Measurements from ENCODE around the gene NCOA4.
"Not testable (repeated sequence)": the region's sequence is repeated elsewhere in the genome, so short reads cannot be mapped to it uniquely, and the experiment has no call there.

NCOA4 gene

GRCh38 chr10:46030091-46030937 lies at the start of gene NCOA4:
TSS of gene NCOA4 (minus strand) at chr10:46030623. CDS start at chr10:46016680, 13,943 bp downstream.
- DNase-seq, result peak; percentile 97

GRCh38 chr10:46079831-46080585 lies 49.6 kb upstream of the NCOA4 start:
- DNase-seq, result no peak

GRCh38 chr10:46077731-46078413 lies 47.4 kb upstream of the NCOA4 start:
- DNase-seq, result no peak

- DNase-seq, result no peak
Measured at GRCh38 chr10:46077141-46077554, 46.7 kb upstream of the NCOA4 start.

GRCh38 chr10:46075869-46076268 lies 45.4 kb upstream of the NCOA4 start:
- DNase-seq, result no peak

GRCh38 chr10:46074196-46074946 lies 43.9 kb upstream of the NCOA4 start:
- no peak for DNase-seq

- DNase-seq, result no peak
Measured at GRCh38 chr10:46073564-46073963, 43.1 kb upstream of the NCOA4 start.

GRCh38 chr10:46070749-46071148 lies 40.3 kb upstream of the NCOA4 start:
- DNase-seq, result no peak

- no peak for DNase-seq
Measured at GRCh38 chr10:46069771-46070463, 39.5 kb upstream of the NCOA4 start.

GRCh38 chr10:46068905-46069304 lies 38.5 kb upstream of the NCOA4 start:
- no peak for DNase-seq

GRCh38 chr10:46068117-46068516 lies 37.7 kb upstream of the NCOA4 start:
- DNase-seq, result no peak

GRCh38 chr10:46064269-46064817 lies 33.9 kb upstream of the NCOA4 start:
- DNase-seq, result no peak

- no peak for DNase-seq
Measured at GRCh38 chr10:46062723-46063428, 32.5 kb upstream of the NCOA4 start.

GRCh38 chr10:46060706-46061105 lies 30.3 kb upstream of the NCOA4 start:
- no peak for DNase-seq

- not testable (repeated sequence) for DNase-seq
Measured at GRCh38 chr10:46057927-46058326, 27.5 kb upstream of the NCOA4 start.

- DNase-seq, result no peak
Measured at GRCh38 chr10:46057038-46057437, 26.6 kb upstream of the NCOA4 start.

- DNase-seq, result no peak
Measured at GRCh38 chr10:46055771-46056170, 25.3 kb upstream of the NCOA4 start.

GRCh38 chr10:46053534-46054434 lies 23.4 kb upstream of the NCOA4 start:
- DNase-seq, result no peak

GRCh38 chr10:46052791-46053375 lies 22.5 kb upstream of the NCOA4 start:
- no peak for DNase-seq
